ENCODE measurements around the gene HIGD1A.

The HIGD1A gene

GRCh38 chr3:42743204-42743995, 60.9 kb downstream of the HIGD1A start:
- TF ChIP-seq ZNF565 (CRISPR knock-in tag; conservative IDR thresholded peaks at IDR 0.05; ENCODE audit: low read depth) (no peak), CREB5 (CRISPR knock-in tag; IDR thresholded peaks at IDR 0.05; ENCODE audit: low read depth) (no peak)
- ATAC-seq = no peak

- TF ChIP-seq TSHZ2 (CRISPR knock-in tag; IDR thresholded peaks at IDR 0.05) (no peak), ZFP3 (CRISPR knock-in tag; IDR thresholded peaks at IDR 0.05) (no peak), BACH2 (CRISPR knock-in tag; IDR thresholded peaks at IDR 0.05; ENCODE audit: borderline replicate concordance) (no peak), ZNF565 (CRISPR knock-in tag; conservative IDR thresholded peaks at IDR 0.05; ENCODE audit: low read depth) (no peak), ARNTL (CRISPR knock-in tag; IDR thresholded peaks at IDR 0.05; ENCODE audit: borderline replicate concordance, low read depth) (no peak)
Measured at GRCh38 chr3:42742688-42743087, 61.6 kb downstream of the HIGD1A start.

DNA sequence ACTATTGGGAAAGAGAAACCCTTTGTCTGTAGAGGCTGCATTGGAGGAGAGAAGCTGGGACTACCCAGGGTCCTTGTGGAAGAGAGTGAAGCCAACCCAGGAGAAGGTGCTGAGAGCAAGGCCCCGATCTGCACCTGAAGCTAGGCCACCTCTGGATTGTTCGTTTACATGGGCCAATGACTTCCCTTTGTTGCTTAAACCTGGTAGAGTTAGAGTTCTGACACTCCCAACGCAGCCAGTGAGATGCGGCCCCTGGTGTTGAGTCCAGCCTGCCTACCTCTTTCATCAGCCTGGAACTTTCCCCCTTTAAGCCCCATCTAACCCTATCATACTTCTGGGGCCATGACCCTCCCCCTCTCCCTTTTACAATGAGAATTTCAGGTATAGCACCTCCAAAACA, 62.0 kb downstream of the HIGD1A start:
- ATAC-seq = no peak
- no peak for TF ChIP-seq ESRRG (CRISPR knock-in tag; IDR thresholded peaks at IDR 0.05)
- no peak for TF ChIP-seq ZNF70 (CRISPR knock-in tag; IDR thresholded peaks at IDR 0.05)
- TF ChIP-seq ZNF8 (CRISPR knock-in tag; IDR thresholded peaks at IDR 0.05) = no peak
- no peak for TF ChIP-seq ARNTL (CRISPR knock-in tag; IDR thresholded peaks at IDR 0.05; ENCODE audit: borderline replicate concordance, low read depth)
- no peak for TF ChIP-seq RARB (CRISPR knock-in tag; IDR thresholded peaks at IDR 0.05)

More at GRCh38 chr3:42742688-42743087, 61.6 kb downstream of the HIGD1A start:
- no peak for ATAC-seq

- no peak for ATAC-seq
- TF ChIP-seq PATZ1 (CRISPR knock-in tag; IDR thresholded peaks at IDR 0.05; ENCODE audit: borderline replicate concordance) (no peak), RARB (CRISPR knock-in tag; IDR thresholded peaks at IDR 0.05) (no peak), POU6F1 (CRISPR knock-in tag; IDR thresholded peaks at IDR 0.05; ENCODE audit: borderline replicate concordance, low read depth) (no peak), ISL1 (CRISPR knock-in tag; IDR thresholded peaks at IDR 0.05) (no peak), TSHZ2 (CRISPR knock-in tag; IDR thresholded peaks at IDR 0.05) (no peak), SNAI2 (CRISPR knock-in tag; IDR thresholded peaks at IDR 0.05) (no peak), ZNF565 (CRISPR knock-in tag; conservative IDR thresholded peaks at IDR 0.05; ENCODE audit: low read depth) (no peak), ESRRG (CRISPR knock-in tag; IDR thresholded peaks at IDR 0.05) (no peak), GLIS3 (CRISPR knock-in tag; IDR thresholded peaks at IDR 0.05) (no peak), CSDC2 (CRISPR knock-in tag; IDR thresholded peaks at IDR 0.05) (no peak), BACH2 (CRISPR knock-in tag; IDR thresholded peaks at IDR 0.05; ENCODE audit: borderline replicate concordance) (no peak), ZFP3 (CRISPR knock-in tag; IDR thresholded peaks at IDR 0.05) (no peak), TOX (CRISPR knock-in tag; IDR thresholded peaks at IDR 0.05; ENCODE audit: borderline replicate concordance) (no peak), ZFP30 (CRISPR knock-in tag; IDR thresholded peaks at IDR 0.05) (no peak), ZC3H10 (CRISPR knock-in tag; IDR thresholded peaks at IDR 0.05) (no peak), TCF4 (CRISPR knock-in tag; IDR thresholded peaks at IDR 0.05; ENCODE audit: borderline replicate concordance) (no peak), ARNTL (CRISPR knock-in tag; IDR thresholded peaks at IDR 0.05; ENCODE audit: borderline replicate concordance, low read depth) (no peak)
Measured at GRCh38 chr3:42741796-42742195, 62.5 kb downstream of the HIGD1A start.
